Measurements from ENCODE around the gene CLDN6. TPM values are rescaled to one million over a fixed set of nuclear protein-coding genes. Genes with fewer than 3 reads are reported as not detected.

The CLDN6 gene
- total and polyA plus RNA-seq, 2 of the 13 experiments (the other 11 are each of a cell fraction or from before 2014, with no cell fraction given), result 5.9 to 7.6 TPM

DNA sequence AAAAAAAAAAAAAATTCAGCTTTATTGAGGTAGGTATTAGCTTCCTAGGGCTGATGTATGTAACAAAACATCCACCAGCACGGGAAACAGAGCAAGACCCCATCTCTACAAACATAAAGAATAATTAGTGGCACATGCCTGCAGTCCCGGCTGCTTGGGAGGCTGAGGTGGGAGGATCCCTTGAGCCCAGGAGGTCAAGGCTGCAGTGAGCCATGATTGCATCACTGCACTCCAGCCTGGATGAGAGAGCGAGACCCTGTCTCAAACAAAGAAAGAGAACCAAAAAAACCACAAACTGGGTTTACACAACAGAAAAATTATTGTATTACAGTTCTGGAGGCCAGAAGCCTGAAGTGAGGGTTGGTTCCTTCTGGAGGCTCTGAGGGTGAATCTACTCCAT lies 24.4 kb upstream of the CLDN6 start:
- no peak overlapping the region for H3K4me2 ChIP-seq (ENCODE audit: low read depth, low read length)
- no peak overlapping the region for H3K27ac ChIP-seq (ENCODE audit: extremely low read length, insufficient read depth, low read length)
- BruUV-seq (replicated peaks), result no TSS peak
- H3K36me3 ChIP-seq (replicated peaks in 1 of 2; ENCODE audit: control insufficient read depth in 1 of 2, insufficient read depth in 2 of 2, low read length in 2 of 2), result no peaks in the 10 kb centered on the region
- FAIRE-seq (no peak), ATAC-seq (no peak), DNase-seq (ENCODE audit: low spot score) (no peak)
- ChIA-PET CTCF (ENCODE audit: low intra/inter-chr PET ratio, low total read pairs) (no interaction called here), POLR2A (interaction anchor here (0.6 to 2.0 kb wide), 4 partner anchors 13 to 46 kb away, joined by 3 to 6 read pairs (median 6); partner anchors contain the start of gene TNFRSF12A)
- intact Hi-C loops (cut with micrococcal nuclease; ENCODE audit: unreplicated experiment), result no loop called here
- H2AFZ ChIP-seq (ENCODE audit: low read length), result no peak overlapping the region
- peaks cover 12 to 70% of the 10 kb centered on the region in 2 experiments; a peak in 4 of 5 replicates for H3K27me3 ChIP-seq (ENCODE audit: control insufficient read depth in 1 of 2, insufficient read depth in 2 of 2, low read length in 2 of 2)
- H3K4me3 ChIP-seq (replicated peaks in 1 of 3; ENCODE audit: insufficient read depth in 1 of 3, low read depth in 2 of 3, low read length in 3 of 3), result no peak overlapping the region
- H3K79me2 ChIP-seq (ENCODE audit: insufficient read depth, low read length), result no peaks in the 10 kb centered on the region
- no peaks in the 10 kb centered on the region for H4K20me1 ChIP-seq (ENCODE audit: insufficient read depth, low read length)
- WGBS (ENCODE audit: low lambda C conversion rate), result 9% methylated on average over 3 of the region's 3 CpGs
- no peak overlapping the region for H3K9ac ChIP-seq (ENCODE audit: insufficient read depth, low read depth, low read length)
- peaks cover 40% of the 10 kb centered on the region for H3K4me1 ChIP-seq (ENCODE audit: insufficient read depth, low read length)
- in situ Hi-C loops (cut with HindIII; ENCODE audit: extremely low pct_ligation_motif_present, low pct_unique_long_range_greater_than_20kb), result no loop called here
- no peaks in the 10 kb centered on the region for H3K9me3 ChIP-seq (ENCODE audit: low read length)
- TF ChIP-seq, protein P1, sequence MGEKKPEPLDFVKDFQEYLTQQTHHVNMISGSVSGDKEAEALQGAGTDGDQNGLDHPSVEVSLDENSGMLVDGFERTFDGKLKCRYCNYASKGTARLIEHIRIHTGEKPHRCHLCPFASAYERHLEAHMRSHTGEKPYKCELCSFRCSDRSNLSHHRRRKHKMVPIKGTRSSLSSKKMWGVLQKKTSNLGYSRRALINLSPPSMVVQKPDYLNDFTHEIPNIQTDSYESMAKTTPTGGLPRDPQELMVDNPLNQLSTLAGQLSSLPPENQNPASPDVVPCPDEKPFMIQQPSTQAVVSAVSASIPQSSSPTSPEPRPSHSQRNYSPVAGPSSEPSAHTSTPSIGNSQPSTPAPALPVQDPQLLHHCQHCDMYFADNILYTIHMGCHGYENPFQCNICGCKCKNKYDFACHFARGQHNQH (CRISPR knock-in tag; IDR thresholded peaks at IDR 0.05), result no peak
- no peak for TF ChIP-seq ZNF331 (CRISPR knock-in tag; IDR thresholded peaks at IDR 0.05)
- 0 out of 2 replicates have a peak, but pooled peaks have one; percentile 7 for TF ChIP-seq CEBPB (IDR thresholded peaks at IDR 0.05; ENCODE audit: borderline replicate concordance, low read depth, low read length)
- TF ChIP-seq, protein P2, sequence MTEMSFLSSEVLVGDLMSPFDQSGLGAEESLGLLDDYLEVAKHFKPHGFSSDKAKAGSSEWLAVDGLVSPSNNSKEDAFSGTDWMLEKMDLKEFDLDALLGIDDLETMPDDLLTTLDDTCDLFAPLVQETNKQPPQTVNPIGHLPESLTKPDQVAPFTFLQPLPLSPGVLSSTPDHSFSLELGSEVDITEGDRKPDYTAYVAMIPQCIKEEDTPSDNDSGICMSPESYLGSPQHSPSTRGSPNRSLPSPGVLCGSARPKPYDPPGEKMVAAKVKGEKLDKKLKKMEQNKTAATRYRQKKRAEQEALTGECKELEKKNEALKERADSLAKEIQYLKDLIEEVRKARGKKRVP (CRISPR knock-in tag; IDR thresholded peaks at IDR 0.05), result peak in 1 of 2 experiments; percentile 69; a peak in 2 of 4 replicates
- TF ChIP-seq SP5 (CRISPR knock-in tag; IDR thresholded peaks at IDR 0.05; ENCODE audit: borderline replicate concordance, low read depth), result 0 out of 2 replicates have a peak, but pooled peaks have one; percentile 12
- no peak for TF ChIP-seq BRD4 (CRISPR knock-in tag; IDR thresholded peaks at IDR 0.05)
- TF ChIP-seq GATAD2A (CRISPR knock-in tag; IDR thresholded peaks at IDR 0.05), result 0 out of 2 replicates have a peak, but pooled peaks have one; percentile 32
- TF ChIP-seq ATM (IDR thresholded peaks at IDR 0.05; ENCODE audit: borderline replicate concordance), result no peak
- TF ChIP-seq, protein P3, sequence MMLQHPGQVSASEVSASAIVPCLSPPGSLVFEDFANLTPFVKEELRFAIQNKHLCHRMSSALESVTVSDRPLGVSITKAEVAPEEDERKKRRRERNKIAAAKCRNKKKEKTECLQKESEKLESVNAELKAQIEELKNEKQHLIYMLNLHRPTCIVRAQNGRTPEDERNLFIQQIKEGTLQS (CRISPR knock-in tag; IDR thresholded peaks at IDR 0.05), result peak; percentile 69; the same call in 1 of the 2 replicates
- TF ChIP-seq, protein P4, sequence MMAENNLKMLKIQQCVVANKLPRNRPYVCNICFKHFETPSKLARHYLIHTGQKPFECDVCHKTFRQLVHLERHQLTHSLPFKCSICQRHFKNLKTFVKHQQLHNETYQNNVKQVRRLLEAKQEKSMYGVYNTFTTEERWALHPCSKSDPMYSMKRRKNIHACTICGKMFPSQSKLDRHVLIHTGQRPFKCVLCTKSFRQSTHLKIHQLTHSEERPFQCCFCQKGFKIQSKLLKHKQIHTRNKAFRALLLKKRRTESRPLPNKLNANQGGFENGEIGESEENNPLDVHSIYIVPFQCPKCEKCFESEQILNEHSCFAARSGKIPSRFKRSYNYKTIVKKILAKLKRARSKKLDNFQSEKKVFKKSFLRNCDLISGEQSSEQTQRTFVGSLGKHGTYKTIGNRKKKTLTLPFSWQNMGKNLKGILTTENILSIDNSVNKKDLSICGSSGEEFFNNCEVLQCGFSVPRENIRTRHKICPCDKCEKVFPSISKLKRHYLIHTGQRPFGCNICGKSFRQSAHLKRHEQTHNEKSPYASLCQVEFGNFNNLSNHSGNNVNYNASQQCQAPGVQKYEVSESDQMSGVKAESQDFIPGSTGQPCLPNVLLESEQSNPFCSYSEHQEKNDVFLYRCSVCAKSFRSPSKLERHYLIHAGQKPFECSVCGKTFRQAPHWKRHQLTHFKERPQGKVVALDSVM (CRISPR knock-in tag; IDR thresholded peaks at IDR 0.05), result peak; percentile 98
- no peak for TF ChIP-seq MED8 (CRISPR knock-in tag; IDR thresholded peaks at IDR 0.05; ENCODE audit: insufficient replicate concordance)
- no peak for TF ChIP-seq PAX8 (CRISPR knock-in tag; IDR thresholded peaks at IDR 0.05; ENCODE audit: borderline replicate concordance)
- TF ChIP-seq KDM1A (CRISPR knock-in tag; IDR thresholded peaks at IDR 0.05), result 0 out of 2 replicates have a peak, but pooled peaks have one; percentile 41
- no peak for TF ChIP-seq NR2F6 (IDR thresholded peaks at IDR 0.05)
- TF ChIP-seq NR2F6 (CRISPR knock-in tag; IDR thresholded peaks at IDR 0.05), result 0 out of 2 replicates have a peak, but pooled peaks have one; percentile 36
- no peak for TF ChIP-seq SOX6 (IDR thresholded peaks at IDR 0.05)
- TF ChIP-seq SOX6 (CRISPR knock-in tag; IDR thresholded peaks at IDR 0.05), result peak; percentile 33; the same call in 1 of the 2 replicates
- no peak for TF ChIP-seq ZNF776 (CRISPR knock-in tag; IDR thresholded peaks at IDR 0.05)
- TF ChIP-seq TCF7 (IDR thresholded peaks at IDR 0.05; ENCODE audit: low read depth), result no peak
- TF ChIP-seq, protein P5, sequence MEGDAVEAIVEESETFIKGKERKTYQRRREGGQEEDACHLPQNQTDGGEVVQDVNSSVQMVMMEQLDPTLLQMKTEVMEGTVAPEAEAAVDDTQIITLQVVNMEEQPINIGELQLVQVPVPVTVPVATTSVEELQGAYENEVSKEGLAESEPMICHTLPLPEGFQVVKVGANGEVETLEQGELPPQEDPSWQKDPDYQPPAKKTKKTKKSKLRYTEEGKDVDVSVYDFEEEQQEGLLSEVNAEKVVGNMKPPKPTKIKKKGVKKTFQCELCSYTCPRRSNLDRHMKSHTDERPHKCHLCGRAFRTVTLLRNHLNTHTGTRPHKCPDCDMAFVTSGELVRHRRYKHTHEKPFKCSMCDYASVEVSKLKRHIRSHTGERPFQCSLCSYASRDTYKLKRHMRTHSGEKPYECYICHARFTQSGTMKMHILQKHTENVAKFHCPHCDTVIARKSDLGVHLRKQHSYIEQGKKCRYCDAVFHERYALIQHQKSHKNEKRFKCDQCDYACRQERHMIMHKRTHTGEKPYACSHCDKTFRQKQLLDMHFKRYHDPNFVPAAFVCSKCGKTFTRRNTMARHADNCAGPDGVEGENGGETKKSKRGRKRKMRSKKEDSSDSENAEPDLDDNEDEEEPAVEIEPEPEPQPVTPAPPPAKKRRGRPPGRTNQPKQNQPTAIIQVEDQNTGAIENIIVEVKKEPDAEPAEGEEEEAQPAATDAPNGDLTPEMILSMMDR (CRISPR knock-in tag; IDR thresholded peaks at IDR 0.05), result no peak
- peak; percentile 82 for TF ChIP-seq CEBPG (CRISPR knock-in tag; IDR thresholded peaks at IDR 0.05)
